ENCODE measurements around the gene DLL3. TPM values are rescaled to one million over a fixed set of nuclear protein-coding genes. Genes with fewer than 3 reads are reported as not detected.

The DLL3 gene
- total and polyA plus RNA-seq, 9 of the 15 experiments (the other 6 are each of a cell fraction or from before 2014, with no cell fraction given): 0.80 to 6.3 (median 1.2) TPM

DNA sequence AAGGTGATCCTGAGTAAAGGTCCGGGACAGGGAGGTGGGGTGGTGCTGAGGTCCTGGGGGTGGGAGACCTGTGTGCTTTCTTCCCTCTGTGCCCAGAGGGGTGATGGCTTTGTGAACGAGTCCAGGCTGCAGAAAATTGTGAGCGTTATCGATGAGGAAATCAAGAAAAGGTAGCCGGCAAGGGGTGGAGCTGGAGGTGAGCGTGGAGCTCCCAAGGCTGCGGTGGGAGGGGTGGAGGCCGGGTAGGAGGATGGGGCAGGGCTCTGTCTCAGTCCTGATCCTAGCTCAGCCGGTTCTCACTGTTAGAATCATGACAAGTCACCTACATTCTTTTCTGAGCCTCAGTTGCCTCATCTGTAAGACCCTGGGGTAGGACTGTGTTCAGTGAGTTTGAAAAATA, 20.2 kb downstream of the DLL3 start (continued):
- TF ChIP-seq CHD7 (IDR thresholded peaks at IDR 0.05; ENCODE audit: low read depth, low read length): no peak
- TF ChIP-seq ZKSCAN8 (CRISPR knock-in tag; IDR thresholded peaks at IDR 0.05): no peak
- TF ChIP-seq ZNF395 (CRISPR knock-in tag; IDR thresholded peaks at IDR 0.05): 0 out of 2 replicates have a peak, but pooled peaks have one; percentile 11
- no peak for TF ChIP-seq POLR3A (IDR thresholded peaks at IDR 0.05; ENCODE audit: borderline replicate concordance, extremely low read depth, insufficient read depth, insufficient read length)
- TF ChIP-seq YY1 (IDR thresholded peaks at IDR 0.05; ENCODE audit: borderline replicate concordance in 1 of 3, control insufficient read depth in 1 of 3, extremely low read depth in 1 of 3, insufficient read depth in 3 of 3, insufficient read length in 1 of 3, insufficient replicate concordance in 2 of 3, low read depth in 1 of 3, low read length in 2 of 3): no peak
- TF ChIP-seq ZEB2 (IDR thresholded peaks at IDR 0.05): peak; percentile 62; the same call in 1 of the 2 replicates
- TF ChIP-seq BRCA1 (IDR thresholded peaks at IDR 0.05): no peak
- TF ChIP-seq BRCA1 (CRISPR knock-in tag; IDR thresholded peaks at IDR 0.05): no peak
- TF ChIP-seq CTBP1 (IDR thresholded peaks at IDR 0.05; ENCODE audit: borderline replicate concordance): peak; percentile 16; the same call in 1 of the 2 replicates
- no peak for TF ChIP-seq ARID2 (IDR thresholded peaks at IDR 0.05)
- TF ChIP-seq TRIM24 (IDR thresholded peaks at IDR 0.05): no peak
- TF ChIP-seq RB1 (IDR thresholded peaks at IDR 0.05; ENCODE audit: low read depth): no peak
- no peak for TF ChIP-seq ZNF696 (CRISPR knock-in tag; conservative IDR thresholded peaks at IDR 0.05)

Measured in K562 (cell line).